NK-92 (cell line): ENCODE data around the gene ADAM11.
"Not testable (repeated sequence)": the region's sequence is repeated elsewhere in the genome, so short reads cannot be mapped to it uniquely, and the experiment has no call there.

Experiments
- DNase-seq: peaks from one replicate; lab custom pipeline; 2025; ENCODE audit not compliant: unreplicated experiment; lab: John Stamatoyannopoulos, UW

Gene ADAM11, protein sequence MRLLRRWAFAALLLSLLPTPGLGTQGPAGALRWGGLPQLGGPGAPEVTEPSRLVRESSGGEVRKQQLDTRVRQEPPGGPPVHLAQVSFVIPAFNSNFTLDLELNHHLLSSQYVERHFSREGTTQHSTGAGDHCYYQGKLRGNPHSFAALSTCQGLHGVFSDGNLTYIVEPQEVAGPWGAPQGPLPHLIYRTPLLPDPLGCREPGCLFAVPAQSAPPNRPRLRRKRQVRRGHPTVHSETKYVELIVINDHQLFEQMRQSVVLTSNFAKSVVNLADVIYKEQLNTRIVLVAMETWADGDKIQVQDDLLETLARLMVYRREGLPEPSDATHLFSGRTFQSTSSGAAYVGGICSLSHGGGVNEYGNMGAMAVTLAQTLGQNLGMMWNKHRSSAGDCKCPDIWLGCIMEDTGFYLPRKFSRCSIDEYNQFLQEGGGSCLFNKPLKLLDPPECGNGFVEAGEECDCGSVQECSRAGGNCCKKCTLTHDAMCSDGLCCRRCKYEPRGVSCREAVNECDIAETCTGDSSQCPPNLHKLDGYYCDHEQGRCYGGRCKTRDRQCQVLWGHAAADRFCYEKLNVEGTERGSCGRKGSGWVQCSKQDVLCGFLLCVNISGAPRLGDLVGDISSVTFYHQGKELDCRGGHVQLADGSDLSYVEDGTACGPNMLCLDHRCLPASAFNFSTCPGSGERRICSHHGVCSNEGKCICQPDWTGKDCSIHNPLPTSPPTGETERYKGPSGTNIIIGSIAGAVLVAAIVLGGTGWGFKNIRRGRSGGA

DNA sequence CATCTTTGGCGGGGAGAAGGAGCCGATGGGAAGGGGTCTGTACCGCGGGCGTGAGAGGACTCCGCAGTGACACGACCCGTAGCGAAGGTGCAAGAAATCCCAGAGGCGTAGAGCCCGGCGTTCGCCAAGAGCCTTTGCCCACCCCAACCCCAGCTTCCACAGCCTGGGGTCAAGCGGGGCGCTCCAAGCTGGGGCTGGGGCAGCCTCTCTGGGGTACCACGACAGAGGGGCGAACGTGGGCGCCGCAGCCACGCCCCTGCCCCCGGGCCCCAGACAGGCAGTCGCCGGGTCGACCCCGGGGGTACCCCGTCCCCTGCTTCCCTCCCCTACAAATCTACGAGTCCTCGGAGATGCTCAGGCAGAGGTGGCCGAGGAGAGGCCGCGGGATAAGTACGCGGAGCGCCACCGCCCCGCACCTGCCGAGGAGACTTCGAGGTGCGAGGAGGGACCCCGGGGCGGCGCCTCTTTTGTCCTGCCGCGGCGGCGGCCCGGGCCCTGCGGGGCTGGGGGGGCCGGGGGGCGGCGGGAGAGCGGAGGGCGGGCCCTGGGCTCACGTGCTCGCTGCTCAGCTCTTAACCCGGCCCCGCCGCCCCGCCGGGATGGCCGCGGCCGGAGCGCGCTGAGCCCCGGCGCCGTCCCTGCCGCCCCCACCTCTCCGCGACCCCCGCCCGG is at the start of gene ADAM11:
ADAM11 (plus strand) TSS at position 575 of the 672 bp plus-strand sequence. CDS start 212 bp downstream, outside the sequence.
- DNase-seq: no peak

DNA sequence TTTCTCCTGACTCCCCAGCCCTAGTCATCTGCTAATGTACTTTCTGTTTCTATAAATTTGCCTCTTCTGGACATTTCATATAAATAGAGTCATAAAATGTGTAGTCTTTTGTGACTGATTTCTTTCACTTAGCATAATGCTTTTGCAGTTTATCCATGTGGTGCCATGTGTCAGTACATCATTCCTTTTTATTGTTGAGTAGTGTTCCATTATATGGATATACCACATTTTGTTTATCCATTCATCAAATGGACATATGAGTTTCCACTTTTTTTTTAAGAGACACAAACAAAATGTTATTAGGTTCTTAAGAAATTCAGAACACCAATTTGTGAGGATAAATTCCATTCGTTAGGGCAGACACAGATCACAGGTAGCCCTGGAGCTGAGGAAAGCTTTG is 39.3 kb upstream of the ADAM11 start:
- DNase-seq: no peak

DNA sequence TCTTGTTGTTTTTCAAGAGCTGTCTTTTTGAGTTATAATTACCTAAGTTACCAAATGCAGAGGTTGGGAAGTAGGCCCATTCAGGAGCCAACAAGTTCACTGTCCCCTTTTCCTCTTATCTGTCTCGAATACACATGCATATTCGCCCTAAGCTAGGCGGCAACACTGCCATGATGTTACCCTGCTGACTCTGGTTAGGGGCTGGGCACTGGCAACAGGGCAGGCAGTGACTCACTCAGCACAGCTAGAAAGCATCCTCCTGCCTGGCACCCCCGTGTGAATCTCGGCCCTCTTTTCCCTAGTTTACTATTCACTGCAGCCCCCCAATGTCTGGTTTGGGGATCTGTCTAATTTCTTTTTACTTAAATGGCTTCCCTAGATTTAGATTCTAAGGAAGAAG is 36.5 kb upstream of the ADAM11 start:
- no peak for DNase-seq

DNA sequence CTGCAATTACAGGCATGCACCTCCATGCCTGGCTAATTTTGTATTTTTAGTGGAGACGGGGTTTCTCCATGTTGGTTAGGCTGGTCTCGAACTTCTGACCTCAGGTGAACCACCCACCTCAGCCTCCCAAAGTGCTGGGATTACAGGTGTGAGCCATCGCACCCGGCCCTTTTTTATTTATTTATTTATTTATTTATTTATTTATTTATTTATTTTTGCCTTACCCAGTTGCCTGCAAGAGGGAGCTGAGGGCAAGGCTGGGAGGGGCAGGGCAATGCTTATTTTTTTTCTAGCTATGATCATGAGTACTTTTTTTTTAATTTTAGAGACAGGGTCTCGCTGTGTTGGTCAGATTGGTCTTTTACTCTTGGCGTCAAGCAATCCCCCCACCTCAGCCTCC is 32.7 kb upstream of the ADAM11 start:
- DNase-seq: not testable (repeated sequence)

DNA sequence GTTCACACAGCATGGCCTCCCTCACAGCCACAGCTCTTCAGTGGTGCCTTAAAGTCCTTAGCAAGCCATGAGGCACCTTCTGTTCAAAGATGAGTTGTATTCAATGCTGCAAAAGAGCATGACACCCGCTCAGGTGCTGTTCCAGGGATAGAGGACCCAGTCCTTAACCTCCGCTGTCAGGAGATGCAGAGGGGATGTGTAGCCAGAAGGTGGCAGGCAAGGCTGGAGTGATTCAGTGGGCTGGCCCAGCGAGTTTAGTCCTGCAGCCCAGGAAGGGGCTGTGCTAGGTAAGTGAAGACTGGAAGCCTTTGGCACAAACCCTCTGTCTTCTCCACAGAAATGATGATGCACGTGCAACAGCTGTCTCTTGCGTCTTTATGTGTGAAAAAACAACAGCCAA is 25.0 kb upstream of the ADAM11 start:
- no peak for DNase-seq

DNA sequence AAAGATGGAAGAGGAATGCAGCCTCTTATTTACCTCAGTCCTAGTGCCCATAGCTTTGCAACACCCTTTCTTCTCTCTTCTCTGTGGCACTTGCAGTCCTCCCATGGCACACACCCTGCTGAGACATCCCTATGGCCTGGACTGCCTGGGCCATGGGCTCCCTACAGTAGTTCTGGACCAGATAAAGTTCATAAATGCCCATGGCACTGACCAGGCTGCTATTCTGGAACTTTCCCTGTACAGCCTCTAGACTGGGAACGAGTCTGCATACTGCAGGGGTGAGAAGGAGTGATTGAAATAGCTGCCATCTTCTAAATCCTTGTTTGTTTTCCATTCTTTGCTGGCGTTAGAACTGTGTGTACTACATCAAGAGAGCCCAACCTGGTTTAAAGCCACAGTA is 24.5 kb upstream of the ADAM11 start:
- DNase-seq: no peak

DNA sequence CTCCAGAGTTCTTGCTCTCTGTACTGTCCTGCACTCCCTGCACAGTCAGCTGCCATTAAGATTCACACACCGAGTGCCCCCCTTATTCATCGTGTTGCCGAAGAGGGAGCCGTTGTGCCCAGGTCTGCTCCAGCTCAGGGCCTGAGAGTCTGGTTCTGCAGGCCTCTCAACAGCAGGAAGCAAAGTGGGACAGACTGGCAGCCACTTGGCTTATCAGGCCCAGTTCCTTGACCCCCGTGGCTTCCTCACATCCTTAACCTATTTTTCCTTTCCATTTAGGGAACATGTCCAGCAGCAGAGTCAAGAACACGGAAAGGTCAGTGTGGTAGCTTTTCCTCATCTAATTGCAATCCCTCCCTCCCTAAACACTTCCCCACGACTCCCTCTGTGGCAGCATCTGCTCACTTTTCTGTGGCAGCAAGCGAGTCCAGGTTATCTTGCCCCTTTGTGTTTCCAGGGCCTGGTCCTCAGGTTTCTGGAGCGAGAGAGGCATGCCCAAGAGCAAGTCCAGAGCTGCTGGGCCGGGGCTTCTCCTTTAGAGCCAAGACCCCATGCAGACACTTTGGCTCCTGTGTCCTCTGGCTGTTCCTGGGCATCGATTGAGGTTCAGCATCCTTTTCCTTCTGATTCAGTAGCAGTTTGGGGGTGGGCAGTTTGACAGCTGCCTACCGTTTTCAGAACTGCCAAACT is 22.1 kb upstream of the ADAM11 start:
- no peak for DNase-seq

DNA sequence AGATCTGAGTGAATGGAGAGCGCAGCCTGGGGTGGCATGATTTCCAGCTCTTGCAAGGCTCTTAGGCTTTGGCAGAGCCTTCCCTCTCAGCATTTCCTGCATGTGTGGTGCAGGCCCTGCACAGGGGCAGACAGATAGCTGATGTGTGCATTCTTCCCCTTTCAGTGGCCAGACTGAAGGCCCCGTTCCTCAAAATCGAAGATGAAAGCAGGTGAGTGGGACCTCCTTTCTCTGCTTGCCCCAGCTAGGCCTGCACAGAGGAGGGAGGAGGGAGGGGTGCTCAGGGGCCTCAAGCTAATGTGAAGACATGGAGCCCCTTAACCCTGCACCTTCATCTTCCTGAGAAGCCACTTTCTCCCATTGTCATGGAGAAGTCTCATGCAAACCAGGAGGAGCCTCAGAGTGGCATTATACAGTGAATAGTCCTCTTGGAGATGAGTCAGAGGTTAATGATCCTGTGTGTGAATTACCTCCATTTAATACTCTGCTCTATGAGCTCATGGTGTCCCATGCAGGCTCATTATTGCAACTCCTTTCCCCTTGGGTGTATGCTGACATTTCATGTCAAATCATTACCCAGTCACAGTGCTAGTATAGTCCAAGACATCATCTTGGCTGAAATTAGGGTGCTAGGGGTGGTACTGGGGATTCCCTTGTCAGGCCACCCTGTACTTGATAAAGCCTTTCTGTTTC is 20.4 kb upstream of the ADAM11 start:
- DNase-seq: no peak

DNA sequence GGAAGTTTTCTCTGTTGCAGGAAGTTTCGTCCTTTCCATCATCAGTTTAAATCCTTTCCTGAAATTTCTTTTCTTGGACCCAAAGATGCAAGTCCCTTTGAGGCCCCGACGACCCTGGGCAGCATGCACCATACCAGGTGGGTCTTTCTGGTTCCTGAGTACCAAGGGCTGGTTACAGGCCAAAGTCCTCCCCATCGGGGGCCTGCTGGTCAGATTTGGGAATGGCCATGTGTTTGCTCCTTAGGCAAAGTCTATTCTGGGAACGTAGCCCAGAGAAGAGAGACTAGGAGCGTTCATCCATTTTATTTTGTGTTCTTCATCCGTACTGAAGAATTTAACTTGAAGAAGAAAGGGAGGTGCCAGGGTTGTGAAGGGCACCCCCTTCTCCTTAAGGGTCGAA is 17.5 kb upstream of the ADAM11 start:
- DNase-seq: no peak

DNA sequence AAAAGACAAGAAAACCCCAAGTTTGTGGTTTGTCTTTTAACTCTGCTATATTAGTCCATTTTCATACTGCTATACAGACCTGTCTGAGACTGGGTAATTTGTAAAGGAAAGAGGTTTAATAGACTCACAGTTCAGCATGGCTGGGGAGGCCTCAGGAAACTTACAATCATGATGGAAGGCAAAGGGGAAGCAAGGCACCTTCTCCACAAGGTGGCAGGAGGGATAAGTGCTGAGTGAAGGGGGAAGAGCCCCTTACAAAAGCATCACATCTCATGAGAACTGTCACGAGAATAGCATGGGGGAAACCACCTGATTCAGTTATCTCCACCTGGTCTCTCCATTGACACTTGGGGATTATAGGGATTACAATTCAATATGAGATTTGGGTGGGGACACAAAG is 13.5 kb upstream of the ADAM11 start:
- no peak for DNase-seq

DNA sequence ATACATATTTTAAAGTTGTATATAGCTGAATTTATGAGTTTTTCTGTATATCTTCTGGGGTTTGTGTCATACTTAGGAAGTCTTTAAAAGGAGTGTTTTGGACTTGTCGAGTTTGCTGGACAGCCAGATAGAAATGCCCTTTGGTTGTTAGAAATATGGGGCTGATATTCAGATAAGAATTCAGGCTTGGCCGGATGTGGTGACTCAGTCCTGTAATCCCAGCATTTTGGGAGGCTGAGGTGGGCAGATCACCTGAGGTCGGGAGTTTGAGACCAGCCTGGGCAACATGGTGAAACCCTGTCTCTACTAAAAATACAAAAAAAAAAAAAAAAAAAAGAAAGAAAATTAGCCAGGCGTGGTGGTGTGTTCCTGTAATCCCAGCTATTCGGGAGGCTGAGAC is 13.1 kb upstream of the ADAM11 start:
- not testable (repeated sequence) for DNase-seq

DNA sequence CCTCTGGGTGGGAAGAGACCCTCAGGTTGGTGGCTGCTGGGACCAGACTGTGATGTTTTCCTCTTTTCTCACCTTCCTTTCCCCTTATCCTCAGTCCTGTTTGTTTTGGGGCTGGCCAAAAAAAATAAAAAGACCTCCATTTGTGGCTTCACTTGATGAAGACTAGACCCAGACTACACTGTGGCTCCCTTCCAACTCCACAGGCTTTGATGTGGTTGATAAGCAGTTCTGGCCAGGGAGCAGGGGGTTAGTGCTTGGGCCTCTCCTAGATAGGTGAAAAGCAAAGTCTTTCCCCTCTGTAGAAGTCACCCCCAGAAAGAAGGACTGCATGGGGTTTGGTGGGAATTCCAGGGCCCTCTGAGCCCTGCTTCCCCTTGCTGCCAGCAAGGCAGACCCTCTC is 11.2 kb upstream of the ADAM11 start:
- no peak for DNase-seq

DNA sequence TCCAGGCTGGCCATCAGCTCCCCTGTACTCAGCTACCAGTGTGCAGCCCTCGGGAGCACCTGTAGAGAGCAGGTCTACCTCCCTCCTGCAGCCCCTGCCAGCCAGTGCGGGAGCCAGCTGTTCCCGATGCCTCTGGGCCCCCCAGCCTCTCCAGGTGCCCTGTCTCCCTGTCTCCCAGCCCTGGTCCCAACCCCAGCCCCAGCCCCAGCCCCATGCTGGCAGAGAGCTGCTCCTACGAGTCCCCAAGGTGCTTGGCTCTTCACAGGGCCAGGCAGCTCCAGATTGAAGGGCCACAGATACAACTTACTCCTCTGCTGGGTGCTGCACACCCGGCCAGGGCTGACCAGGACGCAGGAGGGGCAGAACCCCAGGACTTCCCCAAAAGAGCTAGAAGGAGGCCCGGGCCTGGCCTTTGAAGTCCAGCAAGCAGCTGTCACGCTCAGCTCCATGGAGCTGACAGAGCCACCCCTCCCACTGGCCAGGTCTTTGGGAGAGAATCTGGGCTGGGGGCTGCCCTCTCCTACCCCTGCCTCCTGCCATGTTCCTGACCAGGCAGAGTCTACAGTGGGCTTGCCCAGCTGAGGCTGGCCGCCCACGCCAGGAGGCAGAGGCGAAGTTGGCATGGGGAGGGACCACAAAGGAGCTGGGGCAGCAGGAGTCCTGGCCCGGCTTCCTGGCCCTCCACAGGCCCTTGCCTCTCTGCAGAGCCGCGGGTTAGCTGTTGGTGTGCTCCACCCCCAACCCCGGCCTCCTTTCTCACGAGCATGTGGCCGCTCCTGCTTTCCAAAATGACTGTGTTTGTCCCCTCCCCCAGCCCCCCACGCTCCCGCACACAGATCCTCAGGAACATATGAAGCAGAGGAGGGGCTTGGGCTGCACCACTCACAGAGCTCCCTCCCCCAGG is 9.5 kb upstream of the ADAM11 start:
- DNase-seq: no peak

DNA sequence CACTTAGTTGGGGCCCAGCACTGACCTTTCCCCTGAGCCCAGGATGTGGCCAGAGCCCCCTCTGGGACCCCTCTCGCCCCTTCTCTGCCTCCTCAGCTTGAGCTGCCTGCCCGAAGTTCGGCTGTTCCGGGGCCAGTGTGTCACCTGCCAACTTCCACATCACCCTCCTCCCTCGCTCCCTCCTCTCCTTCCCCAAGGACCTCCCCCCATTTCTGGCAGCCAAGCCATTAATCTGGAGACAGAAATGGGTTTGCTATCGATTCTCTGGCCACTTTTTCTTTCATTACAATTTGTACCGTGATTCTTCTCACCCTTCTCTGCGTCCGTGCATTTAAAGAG is 8.8 kb upstream of the ADAM11 start:
- DNase-seq: no peak

DNA sequence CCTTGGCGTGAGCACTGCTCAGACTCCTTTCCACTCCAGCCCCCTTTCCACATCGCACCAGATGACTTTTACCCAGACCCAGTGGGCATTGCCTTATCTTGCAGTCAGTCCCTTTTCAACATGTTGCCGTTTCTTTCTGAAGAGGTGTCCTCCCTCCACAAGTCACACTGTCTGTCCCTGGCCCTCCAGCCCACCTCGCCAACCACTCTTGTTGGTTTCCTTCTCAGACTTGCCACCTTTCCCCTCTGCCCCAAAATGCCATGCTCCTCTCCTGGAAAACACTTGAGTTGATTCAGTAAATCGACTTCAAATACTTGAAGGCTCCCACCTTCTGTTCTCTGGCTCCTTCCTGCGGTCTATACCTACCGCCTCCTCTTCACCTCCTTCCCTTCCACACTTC is 7.5 kb upstream of the ADAM11 start:
- no peak for DNase-seq

DNA sequence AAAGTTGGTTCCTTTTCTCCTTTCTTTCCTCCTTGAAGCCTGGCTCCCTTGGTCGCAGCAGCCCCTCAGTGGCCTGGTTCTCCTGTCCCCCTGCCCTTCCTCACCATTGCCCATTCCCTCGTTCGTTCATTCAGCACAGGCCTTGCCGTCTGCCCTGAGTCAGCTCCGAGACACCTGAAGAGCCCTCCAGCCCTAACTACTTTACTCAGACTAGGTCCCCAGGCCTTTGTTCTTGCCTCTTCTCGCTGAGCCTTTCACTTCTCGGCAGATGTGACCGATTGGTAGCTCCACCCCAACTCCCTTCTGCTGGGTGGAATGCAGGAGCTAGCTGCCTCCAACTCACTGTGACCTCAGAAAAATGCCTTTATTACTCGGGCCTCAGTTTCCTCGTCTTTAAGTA is 7.0 kb upstream of the ADAM11 start:
- no peak for DNase-seq

DNA sequence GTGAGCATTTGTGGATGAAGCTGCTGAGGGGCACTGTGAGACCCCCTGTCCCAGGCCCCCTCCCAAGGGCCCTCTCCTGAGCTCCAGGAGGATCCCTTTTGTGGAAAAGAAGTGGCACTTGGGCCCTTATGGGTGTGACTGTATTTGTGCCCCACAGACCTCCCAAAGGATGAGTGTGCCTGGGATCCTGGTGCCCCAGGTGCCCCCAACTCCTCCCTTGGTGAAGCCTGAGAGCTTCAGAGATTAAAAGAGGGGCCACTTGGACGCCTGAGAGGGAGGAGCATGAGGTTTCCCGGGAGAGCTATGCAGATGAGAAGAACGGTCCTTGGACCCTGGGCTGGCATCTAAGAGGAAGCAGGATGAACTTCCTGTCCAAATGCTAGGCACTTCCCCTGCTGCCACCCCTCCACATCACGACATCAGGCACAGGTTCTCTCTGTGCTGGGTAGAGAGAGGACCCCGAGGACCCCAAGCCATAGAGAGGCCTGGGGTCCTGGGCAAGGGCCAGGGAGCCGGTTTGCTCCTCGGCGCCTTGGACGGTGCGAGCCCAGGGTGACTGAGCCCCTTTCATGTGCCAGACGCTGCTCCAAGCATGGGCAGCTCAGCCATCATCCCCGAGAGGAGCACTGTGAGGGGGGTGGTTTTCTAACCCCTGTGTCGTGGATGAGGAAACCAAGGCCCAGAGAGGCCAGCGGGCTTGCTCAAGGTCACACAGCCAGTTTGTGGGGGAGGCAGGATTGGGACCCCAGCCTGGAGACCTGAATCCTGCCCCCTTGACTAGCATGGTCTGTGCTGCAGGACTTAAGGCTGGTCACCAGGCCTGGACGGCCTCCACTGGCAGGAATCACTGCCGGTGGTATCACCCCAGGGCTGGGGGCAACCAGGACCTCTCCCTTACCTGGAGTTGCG is 5.6 kb upstream of the ADAM11 start:
- no peak for DNase-seq

DNA sequence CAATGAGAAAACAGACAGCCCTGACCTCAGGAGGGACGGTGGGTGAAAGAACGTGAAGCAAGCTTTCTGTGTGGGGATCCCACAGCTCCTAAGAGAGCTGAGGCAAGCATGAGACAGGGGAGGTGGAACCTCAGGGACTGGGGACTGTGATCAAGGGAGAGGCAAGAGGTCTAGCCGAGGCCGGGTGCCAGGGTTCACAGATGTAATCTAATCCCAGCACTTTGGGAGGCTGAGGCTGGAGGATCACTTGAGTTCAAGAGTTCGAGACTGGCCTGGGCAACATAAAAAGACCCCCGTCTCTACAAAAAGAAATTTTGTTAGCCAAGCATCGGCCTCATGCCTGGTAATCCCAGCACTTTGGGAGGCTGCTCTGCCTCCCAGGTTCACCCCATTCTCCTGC is 4.5 kb upstream of the ADAM11 start:
- DNase-seq: no peak

DNA sequence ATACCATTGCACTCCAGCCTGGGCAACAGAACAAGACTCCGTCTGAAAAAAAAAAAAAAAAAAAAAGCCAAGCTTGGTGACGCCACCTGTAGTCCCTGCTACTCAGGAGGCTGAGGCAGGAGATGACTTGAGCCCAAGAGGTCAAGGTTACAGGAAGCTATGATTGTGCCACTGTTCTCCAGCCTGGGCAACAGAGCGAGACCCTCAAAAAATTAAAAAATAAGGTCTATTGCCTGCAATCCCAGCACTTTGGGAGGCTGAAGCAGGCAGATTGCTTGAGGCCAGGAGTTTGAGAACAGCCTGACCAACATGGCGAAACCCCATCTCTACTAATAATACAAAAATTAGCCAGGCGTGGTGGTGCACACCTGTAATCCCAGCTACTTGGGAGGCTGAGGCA is 3.6 kb upstream of the ADAM11 start:
- not testable (repeated sequence) for DNase-seq
